ENCODE data around the gene DSCAM.

GRCh38 chr21:40291560-40291959, 555.4 kb downstream of the DSCAM start:
- no peak for TF ChIP-seq CTCF (conservative IDR thresholded peaks at IDR 0.05; ENCODE audit: low read depth in 2 of 2)
- TF ChIP-seq EZH2 (IDR thresholded peaks at IDR 0.05; ENCODE audit: low read depth, unreplicated experiment): no peak
- TF ChIP-seq POLR2AphosphoS5 (IDR thresholded peaks at IDR 0.05; ENCODE audit: low read depth): no peak

All from GM23338 (cell line).